Eye (tissue), 1 donor: ENCODE results near the gene ARHGEF1.
A peak's percentile ranks its signal among the peaks of the same experiment; 100 is the strongest.
"Not testable (repeated sequence)": the region's sequence is repeated elsewhere in the genome, so short reads cannot be mapped to it uniquely, and the experiment has no call there.

ENCODE experiments used
- DNase-seq: peaks from one replicate; pipeline ENCODE4 v3.0.0-alpha.2; 2015

ARHGEF1 gene

GRCh38 chr19:41933693-41934426 lies 50.9 kb downstream of the ARHGEF1 start:
- DNase-seq: peak; percentile 9

GRCh38 chr19:41934849-41935374 lies 51.9 kb downstream of the ARHGEF1 start:
- DNase-seq: peak; percentile 90

- DNase-seq: peak; percentile 19
These were observed 52.9 kb downstream of the ARHGEF1 start for GRCh38 chr19:41935760-41936415.

- DNase-seq: peak; percentile 3
These were observed 53.4 kb downstream of the ARHGEF1 start for GRCh38 chr19:41936416-41936850.

- peak; percentile 2 for DNase-seq
These were observed 54.0 kb downstream of the ARHGEF1 start for GRCh38 chr19:41936961-41937360.

- peak; percentile 4 for DNase-seq
These were observed 54.8 kb downstream of the ARHGEF1 start for GRCh38 chr19:41937525-41938468.

- DNase-seq: not testable (repeated sequence)
These were observed 56.2 kb downstream of the ARHGEF1 start for GRCh38 chr19:41939209-41939608.

- DNase-seq: peak; percentile 62
These were observed 57.1 kb downstream of the ARHGEF1 start for GRCh38 chr19:41939861-41940730.

GRCh38 chr19:41940731-41941409 lies 57.9 kb downstream of the ARHGEF1 start:
- no peak for DNase-seq

- no peak for DNase-seq
These were observed 58.6 kb downstream of the ARHGEF1 start for GRCh38 chr19:41941410-41942202.

- no peak for DNase-seq
These were observed 61.4 kb downstream of the ARHGEF1 start for GRCh38 chr19:41944336-41944735.

GRCh38 chr19:41945135-41945766 lies 62.3 kb downstream of the ARHGEF1 start:
- no peak for DNase-seq

GRCh38 chr19:41947091-41947490 lies 64.1 kb downstream of the ARHGEF1 start:
- DNase-seq: no peak

GRCh38 chr19:41951686-41952172 lies 68.7 kb downstream of the ARHGEF1 start:
- DNase-seq: peak; percentile 91

- no peak for DNase-seq
These were observed 72.5 kb downstream of the ARHGEF1 start for GRCh38 chr19:41955521-41955920.

GRCh38 chr19:41956621-41957020 lies 73.6 kb downstream of the ARHGEF1 start:
- DNase-seq: no peak
